Testis (tissue), 3 donors: ENCODE results near the gene LRRC58. TPM values are rescaled to one million over a fixed set of nuclear protein-coding genes. Genes with fewer than 3 reads are reported as not detected.
A peak's percentile ranks its signal among the peaks of the same experiment; 100 is the strongest.
"Not testable (repeated sequence)": the region's sequence is repeated elsewhere in the genome, so short reads cannot be mapped to it uniquely, and the experiment has no call there.

Experiments used
- DNase-seq: peaks from one replicate; pipeline ENCODE4 v3.0.0-alpha.2; 2019
- H3K27ac ChIP-seq, 2 donors: fragments of 200-600 bp; sonication (generic); one replicate each; pipeline ENCODE4 v1.5.1; 2019
- H3K27me3 ChIP-seq: fragments of 200-600 bp; sonication (generic); one replicate; pipeline ENCODE4 v1.5.1; 2019
- H3K36me3 ChIP-seq: fragments of 200-600 bp; sonication (generic); one replicate; pipeline ENCODE4 v1.5.1; 2017; ENCODE audit warnings: low read depth; ENCODE audit errors: missing control alignments
- H3K4me1 ChIP-seq: fragments of 200-600 bp; sonication (generic); one replicate; pipeline ENCODE4 v1.5.1; 2019
- H3K4me3 ChIP-seq, 2 donors: fragments of 200-600 bp; sonication (generic); one replicate each; pipeline ENCODE4 v1.5.1; 2017 to 2019
- H3K9me3 ChIP-seq: fragments of 200-600 bp; sonication (generic); one replicate; pipeline ENCODE4 v1.5.1; 2017
- CTCF ChIP-seq, 3 experiments: fragments of 450-650 bp in 2 of 3; fragments of 200-600 bp in 1 of 3; sonication (generic) in 1 of 3; IDR thresholded peaks; one replicate each; pipeline ENCODE4 v1.5.1; 2016 to 2019; ENCODE audit warnings: antibody characterized with exemption in 3 of 3, mild to moderate bottlenecking in 2 of 3, moderate library complexity in 1 of 3
- POLR2A ChIP-seq: fragments of 450-650 bp; IDR thresholded peaks from one replicate; pipeline ENCODE4 v1.6.1; 2017; ENCODE audit warnings: antibody characterized with exemption, mild to moderate bottlenecking, moderate library complexity
- WGBS, 2 donors: methylation state at CpG; one replicate each; pipeline ENCODE4 v1.1.5; 2018; 5-methylcytosine and 5-hydroxymethylcytosine counted together
- intact Hi-C: fragments of 100-400 bp; cut with DNase I; formaldehyde crosslinking; loops from one replicate; pipeline ENCODE4 v1.15.1; 2023; ENCODE audit warnings: low total_unique reads
- polyA plus RNA-seq: library from polyadenylated mRNA; stranded (reverse); fragments of 350-450 nt; fragmentation: Illumina TruSeq; extraction: RNeasy Lipid Tissue Mini Kit (QIAGEN cat#74804); gene quantifications from one replicate; pipeline ENCODE4 v1.2.3, GENCODE V29; 2014; ENCODE audit warnings: low read depth, low replicate concordance; ENCODE audit not compliant: insufficient read depth
- total RNA-seq, 2 donors: library from RNA; depleted of rRNA; stranded (reverse); fragments of >200 nt; gene quantifications; one replicate each; pipeline ENCODE4 v1.2.3, GENCODE V29; 2016

LRRC58 gene
- total and polyA plus RNA-seq, 3 donors from 2014 or later: 8.5 to 21.2 (median 18.6) TPM

GRCh38 chr3:120324190-120324589 lies 25.0 kb downstream of the LRRC58 start:
- intact Hi-C loops: no loop called here
- 63 to 64% methylated on average over 1 of the region's 1 CpG for WGBS, 2 donors
- Histone ChIP-seq H3K27me3 (no peaks in the 10 kb centered on the region), H3K27ac (no peak overlapping the region), H3K36me3 (no peaks in the 10 kb centered on the region), H3K4me3 (no peak overlapping the region), H3K4me1 (no peaks in the 10 kb centered on the region), H3K9me3 (no peaks in the 10 kb centered on the region)
- DNase-seq: no peak
- TF ChIP-seq POLR2A (no peak), CTCF (IDR thresholded peaks at IDR 0.05) (no peak)

- H3K9me3 ChIP-seq: not testable (repeated sequence)
Observed at GRCh38 chr3:120323761-120324160, 25.4 kb downstream of the LRRC58 start.

GRCh38 chr3:120311863-120312794 lies 37.0 kb downstream of the LRRC58 start:
- DNase-seq: no peak
- H3K9me3 ChIP-seq: no peaks in the 10 kb centered on the region
- TF ChIP-seq CTCF (IDR thresholded peaks at IDR 0.05) (no peak), POLR2A (no peak)
- no peaks in the 10 kb centered on the region for H3K36me3 ChIP-seq
- intact Hi-C loops: no loop called here
- H3K4me3 ChIP-seq: no peak overlapping the region
- H3K4me1 ChIP-seq: no peaks in the 10 kb centered on the region
- H3K27me3 ChIP-seq: no peaks in the 10 kb centered on the region
- H3K27ac ChIP-seq: no peak overlapping the region
- 73 to 74% methylated on average over 23 to 24 of the region's 24 CpGs for WGBS, 2 donors

More at GRCh38 chr3:120323761-120324160, 25.4 kb downstream of the LRRC58 start:
- H3K27ac ChIP-seq, DNase-seq, H3K4me1 ChIP-seq, intact Hi-C loops, H3K36me3 ChIP-seq, H3K4me3 ChIP-seq, H3K27me3 ChIP-seq: not testable (repeated sequence)
- WGBS, 2 donors: 83 to 89% methylated on average over 4 of the region's 4 CpGs

- H3K36me3 ChIP-seq: no peaks in the 10 kb centered on the region
- 34 to 48% methylated on average over 19 to 71 of the region's 72 CpGs for WGBS, 2 donors
- H3K27me3 ChIP-seq: no peaks in the 10 kb centered on the region
- H3K9me3 ChIP-seq: no peaks in the 10 kb centered on the region
- peak overlapping the region; percentile 15 to 16 for H3K4me3 ChIP-seq
- TF ChIP-seq CTCF (IDR thresholded peaks at IDR 0.05): no peak
- no peaks in the 10 kb centered on the region for H3K4me1 ChIP-seq
- intact Hi-C loops: no loop called here
- H3K27ac ChIP-seq: no peak overlapping the region
- DNase-seq: no peak
Observed at GRCh38 chr3:120306519-120307455, 42.4 kb downstream of the LRRC58 start.

GRCh38 chr3:120304616-120305015 lies 44.5 kb downstream of the LRRC58 start:
- no peaks in the 10 kb centered on the region for H3K27me3 ChIP-seq
- intact Hi-C loops: no loop called here
- H3K36me3 ChIP-seq: no peaks in the 10 kb centered on the region
- H3K9me3 ChIP-seq: no peaks in the 10 kb centered on the region
- no peak for DNase-seq
- no peak overlapping the region for H3K27ac ChIP-seq
- H3K4me3 ChIP-seq: no peak overlapping the region
- TF ChIP-seq POLR2A: no peak
- TF ChIP-seq CTCF (IDR thresholded peaks at IDR 0.05): no peak
- WGBS, 2 donors: 89 to 91% methylated on average over 4 of the region's 4 CpGs
- H3K4me1 ChIP-seq: no peaks in the 10 kb centered on the region
